ENCODE results near the gene RTF2. TPM values are rescaled to one million over a fixed set of nuclear protein-coding genes. Genes with fewer than 3 reads are reported as not detected.

Gene RTF2
- total and polyA plus RNA-seq, 4 donors, result 68.1 to 95.9 (median 77.5) TPM

DNA sequence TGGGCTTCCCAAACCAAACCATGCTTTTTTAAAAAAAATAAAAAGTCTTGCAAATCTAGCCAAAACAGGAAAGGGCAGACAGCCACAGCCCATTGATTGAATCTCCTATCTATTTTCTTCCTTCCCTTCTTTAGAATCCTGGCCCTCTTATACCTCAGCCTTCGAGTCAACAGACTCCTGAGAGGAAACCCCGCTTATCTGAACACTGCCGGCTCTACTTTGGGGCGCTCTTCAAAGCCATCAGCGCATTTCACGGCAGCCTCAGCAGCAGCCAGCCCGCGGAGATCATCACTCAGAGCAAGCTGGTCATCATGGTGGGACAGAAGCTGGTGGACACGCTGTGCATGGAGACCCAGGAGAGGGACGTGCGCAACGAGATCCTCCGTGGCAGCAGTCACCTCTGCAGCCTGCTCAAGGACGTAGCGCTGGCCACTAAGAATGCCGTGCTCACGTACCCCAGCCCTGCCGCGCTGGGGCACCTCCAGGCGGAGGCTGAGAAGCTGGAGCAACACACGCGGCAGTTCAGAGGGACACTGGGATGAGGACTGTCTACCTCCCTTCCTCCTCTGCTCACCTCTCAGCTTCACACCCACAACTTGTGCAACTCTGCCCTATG, 10.1 kb upstream of the RTF2 start:
- no peak for ATAC-seq (ENCODE audit: low FRiP score)
- WGBS, 2 donors, result 59 to 68% methylated on average over 22 of the region's 22 CpGs

DNA sequence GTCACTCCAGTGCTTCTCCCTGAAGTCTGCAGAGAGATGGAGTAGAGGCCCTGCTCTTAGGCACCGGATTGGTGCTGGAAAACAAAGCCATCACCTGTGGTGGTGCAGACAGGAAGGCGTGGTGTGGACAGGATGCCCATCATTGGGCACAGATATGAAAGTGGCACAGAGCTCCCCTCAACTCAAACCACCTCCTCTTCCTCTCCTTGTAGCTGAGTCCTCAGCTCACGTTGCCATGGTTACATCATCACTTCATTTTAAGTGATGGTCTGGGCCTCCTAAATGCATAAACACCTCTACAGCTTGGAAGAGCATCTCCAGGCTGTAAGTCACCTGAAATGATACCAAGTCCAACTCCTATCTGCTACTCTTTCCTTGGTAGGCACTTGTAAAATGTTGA, 8.0 kb upstream of the RTF2 start:
- DNase-seq, result no peak
- intact Hi-C loops (cut with DNase I), result loop anchor here in 1 of 2 donors (10.0 kb wide), 1 partner anchor 106 kb away; the partner anchor contains the start of gene FAM210B
- H3K4me3 ChIP-seq (ENCODE audit: low read length in 2 of 2), result no peak overlapping the region
- 62 to 69% methylated on average over 3 of the region's 3 CpGs for WGBS, 2 donors
- no peaks in the 10 kb centered on the region for H3K36me3 ChIP-seq (ENCODE audit: control insufficient read depth in 1 of 2, insufficient read depth in 2 of 2, low read length in 1 of 2)
- no peaks in the 10 kb centered on the region for H3K4me1 ChIP-seq (ENCODE audit: control insufficient read depth in 1 of 2, insufficient read depth in 2 of 2, low read length in 2 of 2)
- H3K27me3 ChIP-seq (ENCODE audit: control insufficient read depth in 1 of 2, insufficient read depth in 2 of 2, low read length in 1 of 2), result no peaks in the 10 kb centered on the region
- no peak overlapping the region for H3K27ac ChIP-seq (ENCODE audit: low read depth in 1 of 2, low read length in 2 of 2)
- no peaks in the 10 kb centered on the region for H3K9me3 ChIP-seq (ENCODE audit: control insufficient read depth, low read length)
- no peak for ATAC-seq (ENCODE audit: low FRiP score)

More for the DNA sequence above, 10.1 kb upstream of the RTF2 start:
- H3K27me3 ChIP-seq (ENCODE audit: control insufficient read depth in 1 of 2, insufficient read depth in 2 of 2, low read length in 1 of 2), result no peaks in the 10 kb centered on the region
- H3K27ac ChIP-seq (ENCODE audit: low read depth in 1 of 2, low read length in 2 of 2), result no peak overlapping the region
- H3K4me1 ChIP-seq (ENCODE audit: control insufficient read depth in 1 of 2, insufficient read depth in 2 of 2, low read length in 2 of 2), result no peaks in the 10 kb centered on the region
- no peaks in the 10 kb centered on the region for H3K36me3 ChIP-seq (ENCODE audit: control insufficient read depth in 1 of 2, insufficient read depth in 2 of 2, low read length in 1 of 2)
- no peak overlapping the region for H3K4me3 ChIP-seq (ENCODE audit: low read length in 2 of 2)
- H3K9me3 ChIP-seq (ENCODE audit: control insufficient read depth, low read length), result no peaks in the 10 kb centered on the region
- DNase-seq, result no peak
- intact Hi-C loops (cut with DNase I), result no loop called here

DNA sequence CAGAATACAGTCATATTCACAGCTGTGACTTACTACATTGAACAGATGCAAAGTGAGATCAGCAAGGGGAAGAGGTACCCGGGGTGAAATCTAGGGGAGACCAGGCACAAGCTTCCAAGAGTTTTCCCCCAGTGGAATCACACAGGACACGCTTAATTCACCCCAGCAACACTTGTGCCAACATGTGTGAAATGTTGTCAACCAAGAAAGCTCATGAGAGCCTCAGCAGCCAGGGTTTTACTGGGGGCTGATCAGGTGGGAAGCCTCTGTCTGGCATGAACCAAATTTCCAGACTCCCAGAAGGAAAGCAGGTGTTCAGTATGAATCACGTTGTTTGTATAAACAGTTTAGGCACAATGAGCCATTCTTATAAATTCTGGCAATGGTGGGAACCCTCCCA, 6.9 kb upstream of the RTF2 start:
- Histone ChIP-seq H3K27ac (ENCODE audit: low read depth in 1 of 2, low read length in 2 of 2) (no peak overlapping the region), H3K4me3 (ENCODE audit: low read length in 2 of 2) (no peak overlapping the region), H3K9me3 (ENCODE audit: control insufficient read depth, low read length) (no peaks in the 10 kb centered on the region), H3K36me3 (ENCODE audit: control insufficient read depth in 1 of 2, insufficient read depth in 2 of 2, low read length in 1 of 2) (no peaks in the 10 kb centered on the region), H3K27me3 (ENCODE audit: control insufficient read depth in 1 of 2, insufficient read depth in 2 of 2, low read length in 1 of 2) (no peaks in the 10 kb centered on the region), H3K4me1 (ENCODE audit: control insufficient read depth in 1 of 2, insufficient read depth in 2 of 2, low read length in 2 of 2) (no peaks in the 10 kb centered on the region)
- no peak for ATAC-seq (ENCODE audit: low FRiP score)
- WGBS, 2 donors, result 67 to 74% methylated on average over 3 of the region's 3 CpGs
- intact Hi-C loops (cut with DNase I), result loop anchor here in 1 of 2 donors (10.0 kb wide), 1 partner anchor 107 kb away; the partner anchor contains the start of gene FAM210B
- no peak for DNase-seq

DNA sequence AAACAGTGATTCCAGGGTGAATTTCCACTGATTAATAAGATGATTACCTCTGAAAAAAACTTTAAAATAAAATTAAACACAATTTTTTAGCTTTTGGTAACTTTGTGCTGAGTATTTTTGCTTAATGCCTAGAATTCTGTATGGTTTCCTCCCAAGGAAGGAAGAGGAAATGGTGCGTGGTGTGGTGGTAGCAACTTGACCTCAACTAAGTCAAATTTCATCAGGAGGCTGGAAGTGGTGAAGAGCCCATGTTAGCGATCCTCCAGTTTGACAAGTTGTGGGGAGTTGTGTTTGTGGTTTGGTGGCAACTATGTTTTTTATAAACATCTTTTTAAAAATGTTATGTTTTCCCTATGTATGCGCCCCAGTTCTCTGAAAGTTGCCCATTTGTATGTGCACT, 5.0 kb upstream of the RTF2 start:
- WGBS, 2 donors, result 76 to 81% methylated on average over 3 of the region's 3 CpGs
- DNase-seq, result no peak
- Histone ChIP-seq H3K36me3 (ENCODE audit: control insufficient read depth in 1 of 2, insufficient read depth in 2 of 2, low read length in 1 of 2) (no peaks in the 10 kb centered on the region), H3K4me3 (ENCODE audit: low read length in 2 of 2) (no peak overlapping the region), H3K27ac (ENCODE audit: low read depth in 1 of 2, low read length in 2 of 2) (no peak overlapping the region), H3K27me3 (ENCODE audit: control insufficient read depth in 1 of 2, insufficient read depth in 2 of 2, low read length in 1 of 2) (no peaks in the 10 kb centered on the region), H3K9me3 (ENCODE audit: control insufficient read depth, low read length) (no peaks in the 10 kb centered on the region), H3K4me1 (ENCODE audit: control insufficient read depth in 1 of 2, insufficient read depth in 2 of 2, low read length in 2 of 2) (no peaks in the 10 kb centered on the region)
- intact Hi-C loops (cut with DNase I), result loop anchor here in 1 of 2 donors (10.0 kb wide), 1 partner anchor 109 kb away; the partner anchor contains the start of gene FAM210B
- no peak for ATAC-seq (ENCODE audit: low FRiP score)

DNA sequence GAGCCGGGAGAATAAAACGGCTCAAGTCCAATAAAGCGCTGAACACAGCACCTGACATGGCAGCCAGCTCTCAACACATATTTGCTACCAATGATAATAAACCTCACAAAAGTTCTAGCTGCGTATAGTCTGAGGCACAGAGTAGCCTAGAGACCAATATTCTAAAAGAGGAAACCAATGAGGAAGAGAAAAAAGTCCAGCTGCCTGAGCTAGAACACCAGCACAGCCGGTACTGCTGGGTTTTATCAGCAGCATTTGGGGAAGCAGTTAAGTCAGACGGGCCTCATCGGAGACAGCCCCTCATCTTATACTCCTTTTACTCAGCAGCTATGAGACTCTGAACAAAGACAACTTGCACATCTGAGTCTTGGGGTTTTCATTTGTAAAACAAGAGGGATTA, 2.4 kb upstream of the RTF2 start:
- H3K4me1 ChIP-seq (ENCODE audit: control insufficient read depth in 1 of 2, insufficient read depth in 2 of 2, low read length in 2 of 2), result peaks cover 2 to 11% of the 10 kb centered on the region in 2 donors
- ATAC-seq (ENCODE audit: low FRiP score), result no peak
- H3K27ac ChIP-seq (ENCODE audit: low read depth in 1 of 2, low read length in 2 of 2), result no peak overlapping the region

DNA sequence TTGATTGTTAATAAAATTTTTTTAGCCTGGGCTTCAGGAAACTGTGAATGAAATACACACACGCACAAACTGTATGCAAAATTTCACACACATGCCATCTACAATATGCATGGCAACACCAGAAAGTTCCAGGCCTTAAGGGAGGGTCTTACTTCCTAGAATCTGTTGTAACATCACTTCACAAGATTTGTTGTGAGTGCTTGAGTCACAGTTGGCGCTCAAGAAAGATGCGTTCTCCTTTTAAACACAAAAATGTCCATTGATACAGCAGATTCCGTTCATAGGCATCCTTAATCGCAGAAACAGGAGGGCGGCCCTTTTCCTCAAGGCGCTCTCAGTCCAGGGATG, 485 bp upstream of the RTF2 start:
- Histone ChIP-seq H3K4me3 (ENCODE audit: low read length in 2 of 2) (peak overlapping the region; percentile 1 to 56), H3K9me3 (ENCODE audit: control insufficient read depth, low read length) (no peaks in the 10 kb centered on the region), H3K27me3 (ENCODE audit: control insufficient read depth in 1 of 2, insufficient read depth in 2 of 2, low read length in 1 of 2) (no peaks in the 10 kb centered on the region), H3K27ac (ENCODE audit: low read depth in 1 of 2, low read length in 2 of 2) (peak overlapping the region in 1 of 2 donors; percentile 9), H3K36me3 (ENCODE audit: control insufficient read depth in 1 of 2, insufficient read depth in 2 of 2, low read length in 1 of 2) (no peaks in the 10 kb centered on the region), H3K4me1 (ENCODE audit: control insufficient read depth in 1 of 2, insufficient read depth in 2 of 2, low read length in 2 of 2) (peaks cover 2 to 11% of the 10 kb centered on the region in 2 donors)
- intact Hi-C loops (cut with DNase I), result loop anchor here (2.0 to 10.0 kb wide), 4 partner anchors 75 to 884 kb away; partner anchors contain the start of genes AURKA (in 2 of the 2), CSTF1 (in 2 of the 2), FAM210B (in 1 of the 2) and RAE1 (in 1 of the 2)
- ATAC-seq (ENCODE audit: low FRiP score) (no peak), DNase-seq (no peak)
- 3 to 6% methylated on average over 7 of the region's 7 CpGs for WGBS, 2 donors

More for the DNA sequence above, 2.4 kb upstream of the RTF2 start:
- DNase-seq, result no peak
- intact Hi-C loops (cut with DNase I), result loop anchor here (5.0 to 10.0 kb wide), 3 partner anchors 74 to 886 kb away; partner anchors contain the start of genes AURKA (in 1 of the 2), CSTF1 (in 1 of the 2), FAM210B (in 1 of the 2) and RAE1 (in 1 of the 2)
- no peaks in the 10 kb centered on the region for H3K9me3 ChIP-seq (ENCODE audit: control insufficient read depth, low read length)
- no peak overlapping the region for H3K4me3 ChIP-seq (ENCODE audit: low read length in 2 of 2)
- no peaks in the 10 kb centered on the region for H3K36me3 ChIP-seq (ENCODE audit: control insufficient read depth in 1 of 2, insufficient read depth in 2 of 2, low read length in 1 of 2)
- no peaks in the 10 kb centered on the region for H3K27me3 ChIP-seq (ENCODE audit: control insufficient read depth in 1 of 2, insufficient read depth in 2 of 2, low read length in 1 of 2)
- WGBS, 2 donors, result 59 to 67% methylated on average over 7 of the region's 7 CpGs

DNA sequence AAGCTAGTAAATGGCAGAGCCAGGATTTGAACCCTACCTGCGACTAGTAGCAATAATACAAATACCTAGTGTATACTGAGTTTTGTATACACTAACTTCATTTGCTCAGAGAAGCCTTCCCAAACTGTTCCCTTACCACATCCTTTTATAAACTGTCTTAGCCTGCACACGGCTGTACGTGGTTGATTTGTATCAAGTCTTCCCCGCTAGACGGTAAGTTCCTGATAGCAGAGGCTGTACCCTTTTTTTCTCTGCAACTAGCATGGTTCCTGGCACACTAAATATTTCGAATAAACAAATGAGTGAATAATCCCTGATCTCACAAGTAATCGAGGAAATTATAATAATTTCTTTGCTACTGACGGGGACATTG, 636 bp downstream of the RTF2 start:
- Histone ChIP-seq H3K4me3 (ENCODE audit: low read length in 2 of 2) (peak overlapping the region; percentile 88 to 91), H3K36me3 (ENCODE audit: control insufficient read depth in 1 of 2, insufficient read depth in 2 of 2, low read length in 1 of 2) (no peaks in the 10 kb centered on the region), H3K27ac (ENCODE audit: low read depth in 1 of 2, low read length in 2 of 2) (no peak overlapping the region), H3K4me1 (ENCODE audit: control insufficient read depth in 1 of 2, insufficient read depth in 2 of 2, low read length in 2 of 2) (peaks cover 2 to 11% of the 10 kb centered on the region in 2 donors), H3K27me3 (ENCODE audit: control insufficient read depth in 1 of 2, insufficient read depth in 2 of 2, low read length in 1 of 2) (no peaks in the 10 kb centered on the region), H3K9me3 (ENCODE audit: control insufficient read depth, low read length) (no peaks in the 10 kb centered on the region)
- 23 to 24% methylated on average over 8 of the region's 8 CpGs for WGBS, 2 donors
- DNase-seq (no peak), ATAC-seq (ENCODE audit: low FRiP score) (no peak)
- intact Hi-C loops (cut with DNase I), result loop anchor here (2.0 to 10.0 kb wide), 4 partner anchors 76 to 883 kb away; partner anchors contain the start of genes AURKA (in 2 of the 2), CSTF1 (in 2 of the 2), FAM210B (in 1 of the 2) and RAE1 (in 1 of the 2)

DNA sequence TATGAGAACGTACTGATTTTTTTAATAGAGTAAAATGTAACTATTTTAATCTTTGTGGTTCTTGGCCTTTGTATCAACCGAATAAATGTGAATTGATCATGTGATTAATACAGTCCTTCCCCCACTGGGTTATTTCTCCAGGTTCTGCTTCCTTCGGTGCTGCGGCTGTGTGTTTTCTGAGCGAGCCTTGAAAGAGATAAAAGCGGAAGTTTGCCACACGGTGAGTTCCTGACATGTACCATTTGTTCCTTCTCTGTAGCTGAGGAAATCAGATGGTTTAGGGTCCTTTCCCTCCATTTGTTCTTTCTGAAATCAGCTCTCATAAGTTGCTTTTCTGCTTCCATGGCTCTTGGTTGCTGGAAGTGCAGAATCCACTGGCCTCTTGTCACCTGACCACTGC, 15.5 kb downstream of the RTF2 start:
- no peak for DNase-seq
- no peak overlapping the region for H3K4me3 ChIP-seq (ENCODE audit: low read length in 2 of 2)
- no peak for ATAC-seq (ENCODE audit: low FRiP score)
- H3K27me3 ChIP-seq (ENCODE audit: control insufficient read depth in 1 of 2, insufficient read depth in 2 of 2, low read length in 1 of 2), result no peaks in the 10 kb centered on the region
- no peaks in the 10 kb centered on the region for H3K9me3 ChIP-seq (ENCODE audit: control insufficient read depth, low read length)
- no peak overlapping the region for H3K27ac ChIP-seq (ENCODE audit: low read depth in 1 of 2, low read length in 2 of 2)
- WGBS, 2 donors, result 61 to 69% methylated on average over 7 of the region's 7 CpGs
- intact Hi-C loops (cut with DNase I), result no loop called here
- peaks cover 0 to 3% of the 10 kb centered on the region in 2 donors for H3K36me3 ChIP-seq (ENCODE audit: control insufficient read depth in 1 of 2, insufficient read depth in 2 of 2, low read length in 1 of 2)
- H3K4me1 ChIP-seq (ENCODE audit: control insufficient read depth in 1 of 2, insufficient read depth in 2 of 2, low read length in 2 of 2), result no peaks in the 10 kb centered on the region

DNA sequence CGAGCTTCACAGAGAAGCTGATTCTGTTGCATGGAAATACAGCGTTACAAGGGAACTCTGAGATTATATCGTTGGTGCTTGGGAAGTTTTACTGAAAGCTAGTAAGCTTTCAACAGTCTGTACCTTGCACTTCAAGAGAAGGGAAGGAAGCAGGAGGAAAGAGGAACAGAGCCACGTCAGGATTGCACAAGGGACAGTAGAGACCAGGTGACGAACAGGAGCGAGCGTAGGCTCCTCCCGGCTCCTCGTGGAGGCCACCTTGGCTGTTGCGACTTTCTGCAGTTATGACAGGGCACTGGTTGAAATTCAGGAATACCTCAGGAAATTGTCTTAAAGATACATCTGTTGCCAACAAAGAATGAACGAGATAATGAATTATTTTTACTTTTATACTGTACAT, 18.8 kb downstream of the RTF2 start:
- intact Hi-C loops (cut with DNase I), result no loop called here
- Histone ChIP-seq H3K4me3 (ENCODE audit: low read length in 2 of 2) (no peak overlapping the region), H3K27me3 (ENCODE audit: control insufficient read depth in 1 of 2, insufficient read depth in 2 of 2, low read length in 1 of 2) (no peaks in the 10 kb centered on the region), H3K9me3 (ENCODE audit: control insufficient read depth, low read length) (no peaks in the 10 kb centered on the region), H3K27ac (ENCODE audit: low read depth in 1 of 2, low read length in 2 of 2) (no peak overlapping the region), H3K4me1 (ENCODE audit: control insufficient read depth in 1 of 2, insufficient read depth in 2 of 2, low read length in 2 of 2) (no peaks in the 10 kb centered on the region), H3K36me3 (ENCODE audit: control insufficient read depth in 1 of 2, insufficient read depth in 2 of 2, low read length in 1 of 2) (peaks cover 0 to 2% of the 10 kb centered on the region in 2 donors)
- ATAC-seq (ENCODE audit: low FRiP score) (no peak), DNase-seq (no peak)
- WGBS, 2 donors, result 84 to 86% methylated on average over 11 of the region's 11 CpGs
